GM12878 (cell line): Measurements from ENCODE around the gene BCAS3. TPM values are rescaled to one million over a fixed set of nuclear protein-coding genes. Genes with fewer than 3 reads are reported as not detected.
A peak's percentile ranks its signal among the peaks of the same experiment; 100 is the strongest.

Experiments used
- ATAC-seq: fragments of 200-7000 bp; cut with Tn5 transposase; 3 replicates; pipeline ENCODE4 v1.9.1; 2020; ENCODE audit warnings: mild to moderate bottlenecking, moderate library complexity
- BruUV-seq: library from RNA; stranded (reverse); fragments of 400-500 nt; replicated peaks from 2 replicates; lab custom pipeline; 2021; lab: Mats Ljungman, UMichigan
- CTCF ChIA-PET: fragments of 300-600 bp; sonication (Branson Sonifier 250); formaldehyde crosslinking; extraction: SDS; loops from one replicate; lab custom pipeline; 2021; ENCODE audit warnings: inconsistent platforms; lab: Yijun Ruan, JAX
- POLR2A ChIA-PET: fragments of 350-600 bp; formaldehyde crosslinking; extraction: SDS; loops from one replicate; lab custom pipeline; 2021; ENCODE audit warnings: inconsistent platforms; lab: Charles Lee
- RAD21 ChIA-PET: fragments of 300-600 bp; sonication (Branson Sonifier 250); formaldehyde crosslinking; loops from one replicate; lab custom pipeline; 2023; ENCODE audit warnings: antibody characterized with exemption; ENCODE audit not compliant: unreplicated experiment; lab: Charles Lee
- SMC1A ChIA-PET: fragments of 300-600 bp; sonication (Branson Sonifier 250); formaldehyde crosslinking; loops from one replicate; lab custom pipeline; 2023; ENCODE audit not compliant: unreplicated experiment, uncharacterized antibody; lab: Charles Lee
- DNase-seq: peaks from one replicate; pipeline ENCODE4 v3.0.0-alpha.2; 2011; ENCODE audit warnings: low read depth, low spot score
- FAIRE-seq: peaks from 3 replicates; lab custom pipeline; 2011; peaks lifted over from hg19 to GRCh38; lab: Jason Lieb, UNC
- H2AFZ ChIP-seq: 2 replicates; pipeline ENCODE4 v1.6.0; 2011; ENCODE audit warnings: low read depth, low read length, control low read depth; ENCODE audit not compliant: control insufficient read depth
- H3K27ac ChIP-seq: 2 replicates; pipeline ENCODE4 v1.5.1; 2011; ENCODE audit warnings: control low read depth; ENCODE audit not compliant: control insufficient read depth, insufficient read depth
- H3K27me3 ChIP-seq, 2 experiments: replicated peaks in 1 of 2; 2 replicates each; pipeline versions ENCODE4 v1.6.0 to v1.6.1; 2011; ENCODE audit warnings: low read length in 1 of 2; ENCODE audit not compliant: control insufficient read depth in 2 of 2, insufficient read depth in 2 of 2
- H3K36me3 ChIP-seq, 2 experiments: 2 replicates each; pipeline ENCODE4 v1.5.1; 2011; ENCODE audit warnings: low read length in 1 of 2; ENCODE audit not compliant: control insufficient read depth in 2 of 2, insufficient read depth in 2 of 2
- H3K4me1 ChIP-seq: 2 replicates; pipeline ENCODE4 v1.6.1; 2011; ENCODE audit warnings: mild to moderate bottlenecking, low read length, moderate library complexity, mixed read lengths; ENCODE audit not compliant: control insufficient read depth, insufficient read depth
- H3K4me2 ChIP-seq: 2 replicates; pipeline ENCODE4 v1.6.0; 2011; ENCODE audit warnings: control low read depth; ENCODE audit not compliant: control insufficient read depth, insufficient read depth
- H3K4me3 ChIP-seq: fragments of 200-600 bp; sonication (generic); 2 replicates; pipeline ENCODE4 v1.5.1; 2016
- H3K79me2 ChIP-seq: 2 replicates; pipeline ENCODE4 v1.6.0; 2011; ENCODE audit warnings: low read length; ENCODE audit not compliant: control insufficient read depth, insufficient read depth
- H3K9ac ChIP-seq: 2 replicates; pipeline ENCODE4 v1.8.0; 2011; ENCODE audit warnings: low read length, control low read depth, mixed read lengths; ENCODE audit not compliant: control insufficient read depth, insufficient read depth
- H3K9me3 ChIP-seq: replicated peaks from 3 replicates; pipeline ENCODE4 v1.5.1; 2011; ENCODE audit warnings: mild to moderate bottlenecking, low read length; ENCODE audit not compliant: control insufficient read depth, insufficient read depth
- H4K20me1 ChIP-seq: 2 replicates; pipeline ENCODE4 v1.6.0; 2011; ENCODE audit not compliant: control insufficient read depth, insufficient read depth
- ATF7 ChIP-seq: fragments of 450-650 bp; IDR thresholded peaks from 2 replicates; pipeline ENCODE4 v1.6.1; 2016; ENCODE audit warnings: low read depth, mild to moderate bottlenecking
- CTCF ChIP-seq, 3 experiments: IDR thresholded peaks in 2 of 3; conservative IDR thresholded peaks in 1 of 3; 2 replicates each; pipeline ENCODE4 v1.5.1; 2011; ENCODE audit warnings: low read depth in 3 of 3, low read length in 3 of 3, mild to moderate bottlenecking in 3 of 3, control low read depth in 2 of 3, moderate library complexity in 2 of 3, inconsistent platforms in 1 of 3, mixed read lengths in 1 of 3; ENCODE audit not compliant: control insufficient read depth in 2 of 3, insufficient read depth in 1 of 3; ENCODE audit errors: extremely low read depth in 1 of 3
- ESRRA ChIP-seq: IDR thresholded peaks from 2 replicates; pipeline ENCODE4 v1.6.1; 2012; ENCODE audit warnings: mild to moderate bottlenecking, low read length, improper control_type of control experiment
- ETV6 ChIP-seq, 2 experiments: fragments of 450-650 bp in 1 of 2; IDR thresholded peaks in 1 of 2; conservative IDR thresholded peaks in 1 of 2; 2 replicates each; pipeline ENCODE4 v1.6.1; 2014; ENCODE audit warnings: antibody characterized with exemption in 1 of 2, borderline replicate concordance in 1 of 2, low read depth in 1 of 2, mild to moderate bottlenecking in 1 of 2, moderate library complexity in 1 of 2
- IRF4 ChIP-seq: IDR thresholded peaks from 2 replicates; pipeline ENCODE4 v1.6.1; 2011; ENCODE audit warnings: low read depth, low read length
- NFXL1 ChIP-seq: fragments of 450-650 bp; IDR thresholded peaks from 2 replicates; pipeline ENCODE4 v1.6.1; 2017; ENCODE audit warnings: antibody characterized with exemption, mild to moderate bottlenecking, borderline replicate concordance
- RAD21 ChIP-seq: IDR thresholded peaks from 2 replicates; pipeline ENCODE4 v1.6.1; 2011; ENCODE audit warnings: mild to moderate bottlenecking, low read depth, low read length, moderate library complexity; ENCODE audit not compliant: insufficient read depth
- SMC3 ChIP-seq: IDR thresholded peaks from 2 replicates; pipeline ENCODE4 v1.6.1; 2011; ENCODE audit warnings: low read length, improper control_type of control experiment, borderline replicate concordance
- TAF1 ChIP-seq: IDR thresholded peaks from 2 replicates; pipeline ENCODE4 v1.6.1; 2011; ENCODE audit warnings: mild to moderate bottlenecking, low read depth, low read length, borderline replicate concordance
- WRNIP1 ChIP-seq: IDR thresholded peaks from 2 replicates; pipeline ENCODE4 v1.6.1; 2011; ENCODE audit warnings: low read depth, low read length, improper control_type of control experiment, borderline replicate concordance
- WGBS: methylation state at CpG from one replicate; pipeline ENCODE4 v1.1.6; 2016; ENCODE audit warnings: low lambda C conversion rate; ENCODE audit not compliant: insufficient replicate concordance, insufficient coverage; ENCODE audit errors: missing lambda C conversion rate; 5-methylcytosine and 5-hydroxymethylcytosine counted together
- in situ Hi-C: fragments of 300-500 bp; cut with MboI; formaldehyde crosslinking; loops from 9 replicates; pipeline ENCODE4 v1.14.3; 2018; ENCODE audit warnings: mixed read lengths
- intact Hi-C: fragments of 100-400 bp; cut with micrococcal nuclease; formaldehyde crosslinking; loops from one replicate; pipeline ENCODE4 v1.14.2; 2022; ENCODE audit not compliant: unreplicated experiment
- polyA plus RNA-seq, 11 experiments: library from polyadenylated mRNA; depleted of rRNA in 4 of 11; unstranded in 6 of 11; stranded (reverse) in 5 of 11; fragments of >200 nt; fragmentation: Nextera tagmentation in 4 of 11; fragmentation: Illumina TruSeq in 1 of 11; extraction: Ambion mirVana in 4 of 11; extraction: Trizol in 1 of 11; gene quantifications; 1 replicate in 1 of 11; 2 replicates in 10 of 11; pipeline versions ENCODE4 v1.2.1 to v1.2.3, GENCODE V29; 2011 to 2016; ENCODE audit warnings: inconsistent platforms in 2 of 11, missing spikeins in 2 of 11, low read depth in 1 of 11
- total RNA-seq, 4 experiments: library from RNA; depleted of rRNA in 3 of 4; stranded (reverse); fragments of >200 nt in 3 of 4; fragmentation: Illumina TruSeq in 1 of 4; extraction: Trizol in 1 of 4; gene quantifications; 2 replicates each; pipeline versions ENCODE4 v1.2.1 to v1.2.3, GENCODE V29; 2013 to 2021

Gene BCAS3
- total and polyA plus RNA-seq, 10 of the 15 experiments (the other 5 are each of a cell fraction or from before 2014, with no cell fraction given): 2.1 to 11.0 (median 6.6) TPM

GRCh38 chr17:61349350-61349749 lies 671.7 kb downstream of the BCAS3 start:
- Histone ChIP-seq H3K4me1 (no peaks in the 10 kb centered on the region), H3K9ac (no peak overlapping the region), H3K36me3 (no peaks in the 10 kb centered on the region), H3K79me2 (no peaks in the 10 kb centered on the region), H3K27me3 (no peaks in the 10 kb centered on the region), H3K27ac (no peak overlapping the region), H3K4me2 (no peak overlapping the region), H3K9me3 (no peaks in the 10 kb centered on the region), H4K20me1 (no peaks in the 10 kb centered on the region), H3K4me3 (no peak overlapping the region), H2AFZ (no peak overlapping the region)
- RAD21 ChIA-PET: no interaction called here
- no peak for ATAC-seq
- no TSS peak for BruUV-seq
- SMC1A ChIA-PET: interaction anchor here (0.8 to 1.2 kb wide), 2 partner anchors 10 to 349 kb away, joined by 4 to 6 read pairs; no protein-coding TSS in a partner anchor
- intact Hi-C loops: no loop called here
- WGBS: 52% methylated on average over 3 of the region's 3 CpGs
- in situ Hi-C loops: no loop called here
- TF ChIP-seq RAD21 (peak; percentile 34), ESRRA (no peak), WRNIP1 (no peak), ATF7 (no peak), IRF4 (no peak), SMC3 (peak; percentile 27; the same call in 1 of the 2 replicates), ETV6 (conservative IDR thresholded peaks at IDR 0.05 in 1 of 2, IDR thresholded peaks at IDR 0.05 in 1 of 2; ENCODE audit: borderline replicate concordance in 1 of 2, low read depth in 1 of 2) (peak in 1 of 2 experiments; percentile 79; a peak in 1 of 4 replicates), TAF1 (no peak), CTCF (IDR thresholded peaks at IDR 0.05 in 2 of 3, conservative IDR thresholded peaks at IDR 0.05 in 1 of 3; ENCODE audit: control insufficient read depth in 2 of 3, extremely low read depth in 1 of 3, insufficient read depth in 1 of 3, low read depth in 3 of 3, low read length in 3 of 3) (peak in 1 of 3 experiments; percentile 22; a peak in 2 of 6 replicates), NFXL1 (peak; percentile 26; the same call in 1 of the 2 replicates)
- DNase-seq: no peak
- FAIRE-seq: no peak
- CTCF ChIA-PET: interaction anchor here (0.8 to 1.1 kb wide), 3 partner anchors 10 to 629 kb away, joined by 4 read pairs; no protein-coding TSS in a partner anchor
- POLR2A ChIA-PET: no interaction called here
